Esophagus squamous epithelium (tissue), 4 donors: Measurements from ENCODE around the gene AIF1L.

Experiments used
- POLR2A ChIP-seq, 4 donors: fragments of 450-650 bp; IDR thresholded peaks; one replicate each; pipeline ENCODE4 v1.6.1; 2017; ENCODE audit warnings: antibody characterized with exemption in 4 of 4, mild to moderate bottlenecking in 4 of 4, moderate library complexity in 3 of 4
- TF ChIP-seq, protein P1 (sequence below), 6 experiments: fragments of 450-650 bp in 4 of 6; fragments of 200-600 bp in 2 of 6; sonication (generic) in 2 of 6; IDR thresholded peaks; one replicate each; pipeline ENCODE4 v1.5.1; 2016 to 2019; ENCODE audit warnings: antibody characterized with exemption in 6 of 6, mild to moderate bottlenecking in 4 of 6, moderate library complexity in 4 of 6

- TF ChIP-seq, protein P1, sequence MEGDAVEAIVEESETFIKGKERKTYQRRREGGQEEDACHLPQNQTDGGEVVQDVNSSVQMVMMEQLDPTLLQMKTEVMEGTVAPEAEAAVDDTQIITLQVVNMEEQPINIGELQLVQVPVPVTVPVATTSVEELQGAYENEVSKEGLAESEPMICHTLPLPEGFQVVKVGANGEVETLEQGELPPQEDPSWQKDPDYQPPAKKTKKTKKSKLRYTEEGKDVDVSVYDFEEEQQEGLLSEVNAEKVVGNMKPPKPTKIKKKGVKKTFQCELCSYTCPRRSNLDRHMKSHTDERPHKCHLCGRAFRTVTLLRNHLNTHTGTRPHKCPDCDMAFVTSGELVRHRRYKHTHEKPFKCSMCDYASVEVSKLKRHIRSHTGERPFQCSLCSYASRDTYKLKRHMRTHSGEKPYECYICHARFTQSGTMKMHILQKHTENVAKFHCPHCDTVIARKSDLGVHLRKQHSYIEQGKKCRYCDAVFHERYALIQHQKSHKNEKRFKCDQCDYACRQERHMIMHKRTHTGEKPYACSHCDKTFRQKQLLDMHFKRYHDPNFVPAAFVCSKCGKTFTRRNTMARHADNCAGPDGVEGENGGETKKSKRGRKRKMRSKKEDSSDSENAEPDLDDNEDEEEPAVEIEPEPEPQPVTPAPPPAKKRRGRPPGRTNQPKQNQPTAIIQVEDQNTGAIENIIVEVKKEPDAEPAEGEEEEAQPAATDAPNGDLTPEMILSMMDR (IDR thresholded peaks at IDR 0.05): no peak
- TF ChIP-seq POLR2A (IDR thresholded peaks at IDR 0.05): no peak
Measured at GRCh38 chr9:131169563-131170240, 73.4 kb downstream of the AIF1L start.
